GM23338 (cell line): Measurements from ENCODE around the gene CX3CL1. TPM values are rescaled to one million over a fixed set of nuclear protein-coding genes. Genes with fewer than 3 reads are reported as not detected.

Experiments
- ATAC-seq: fragments of 200-7000 bp; cut with Tn5 transposase; 3 replicates; pipeline ENCODE4 v1.9.1; 2020
- DNase-seq: peaks from one replicate; pipeline ENCODE4 v3.0.0-alpha.2; 2015; ENCODE audit warnings: low spot score
- H2AFZ ChIP-seq: fragments of 200-600 bp; sonication (generic); 2 replicates; pipeline ENCODE4 v1.8.0; 2016; ENCODE audit warnings: antibody characterized with exemption, mild to moderate bottlenecking, moderate library complexity
- H3F3A ChIP-seq: fragments of 200-600 bp; sonication (generic); replicated peaks from 2 replicates; pipeline ENCODE4 v1.8.0; 2017; ENCODE audit warnings: antibody characterized with exemption, mixed run types, low read depth
- H3K27ac ChIP-seq: fragments of 200-600 bp; sonication (generic); 2 replicates; pipeline ENCODE4 v1.6.1; 2016; ENCODE audit warnings: low read depth
- H3K27me3 ChIP-seq: fragments of 200-600 bp; sonication (generic); 2 replicates; pipeline ENCODE4 v1.8.0; 2016; ENCODE audit warnings: mild to moderate bottlenecking, mixed run types, moderate library complexity; ENCODE audit not compliant: insufficient read depth
- H3K36me3 ChIP-seq: fragments of 200-600 bp; sonication (generic); 2 replicates; pipeline ENCODE4 v1.8.0; 2016; ENCODE audit warnings: mild to moderate bottlenecking; ENCODE audit not compliant: insufficient read depth
- H3K4me1 ChIP-seq: fragments of 200-600 bp; sonication (generic); 2 replicates; pipeline ENCODE4 v1.8.0; 2016; ENCODE audit warnings: mild to moderate bottlenecking, moderate library complexity; ENCODE audit not compliant: insufficient read depth
- H3K4me2 ChIP-seq: fragments of 200-600 bp; sonication (generic); 2 replicates; pipeline ENCODE4 v1.7.1; 2017; ENCODE audit warnings: mixed run types
- H3K4me3 ChIP-seq: fragments of 200-600 bp; sonication (generic); 2 replicates; pipeline ENCODE4 v1.6.1; 2016; ENCODE audit warnings: mixed run types
- H3K79me2 ChIP-seq: fragments of 200-600 bp; sonication (generic); replicated peaks from 2 replicates; pipeline ENCODE4 v1.8.0; 2017; ENCODE audit warnings: mild to moderate bottlenecking; ENCODE audit not compliant: insufficient read depth
- H3K9me2 ChIP-seq: fragments of 200-600 bp; sonication (generic); 2 replicates; pipeline ENCODE4 v1.8.0; 2017; ENCODE audit not compliant: insufficient read depth
- H4K20me1 ChIP-seq: fragments of 200-600 bp; sonication (generic); replicated peaks from 2 replicates; pipeline ENCODE4 v1.8.0; 2017; ENCODE audit warnings: mild to moderate bottlenecking; ENCODE audit not compliant: insufficient read depth
- H3K27ac Mint-ChIP-seq: 2 replicates; pipeline ENCODE4 v1.8.0; 2020; ENCODE audit warnings: inconsistent platforms, mild to moderate bottlenecking, moderate library complexity, mixed read lengths
- H3K27me3 Mint-ChIP-seq: 3 replicates; pipeline ENCODE4 v1.8.0; 2022; ENCODE audit warnings: low read depth, mild to moderate bottlenecking, moderate library complexity, mixed read lengths, inconsistent platforms; ENCODE audit not compliant: insufficient read depth, poor library complexity
- H3K36me3 Mint-ChIP-seq: 3 replicates; pipeline ENCODE4 v1.8.0; 2021; ENCODE audit warnings: low read depth, mild to moderate bottlenecking, inconsistent platforms, moderate library complexity, mixed read lengths
- H3K4me1 Mint-ChIP-seq: 3 replicates; pipeline ENCODE4 v1.8.0; 2020; ENCODE audit warnings: mild to moderate bottlenecking, inconsistent platforms, mixed read lengths
- H3K4me3 Mint-ChIP-seq: 3 replicates; pipeline ENCODE4 v1.8.0; 2021; ENCODE audit warnings: moderate library complexity, mild to moderate bottlenecking, inconsistent platforms, mixed read lengths
- H3K9me3 Mint-ChIP-seq: 3 replicates; pipeline ENCODE4 v1.8.0; 2020; ENCODE audit warnings: moderate library complexity, mild to moderate bottlenecking, inconsistent platforms, mixed read lengths
- CREB1 ChIP-seq: fragments of 250-450 bp; sonication (Bioruptor Pico); IDR thresholded peaks from 2 replicates; pipeline ENCODE4 v1.5.0; 2020; ENCODE audit warnings: low read depth, mild to moderate bottlenecking, moderate library complexity
- EZH2 ChIP-seq: fragments of 200-600 bp; sonication (generic); IDR thresholded peaks from one replicate; pipeline ENCODE4 v1.8.0; 2017; ENCODE audit warnings: antibody characterized with exemption, mild to moderate bottlenecking, low read depth; ENCODE audit not compliant: unreplicated experiment
- EZH2phosphoT487 ChIP-seq: fragments of 200-600 bp; sonication (generic); IDR thresholded peaks from one replicate; pipeline ENCODE4 v1.8.1; 2018; ENCODE audit warnings: antibody characterized with exemption; ENCODE audit not compliant: unreplicated experiment
- JUNB ChIP-seq: IDR thresholded peaks from one replicate; pipeline ENCODE4 v1.6.1; 2016; ENCODE audit warnings: antibody characterized with exemption; ENCODE audit not compliant: unreplicated experiment
- NANOG ChIP-seq: IDR thresholded peaks from 2 replicates; pipeline ENCODE4 v1.6.1; 2016; ENCODE audit warnings: antibody characterized with exemption, borderline replicate concordance
- POLR2AphosphoS5 ChIP-seq: IDR thresholded peaks from 2 replicates; pipeline ENCODE4 v1.6.1; 2016; ENCODE audit warnings: antibody characterized with exemption, low read depth
- STAT1 ChIP-seq: IDR thresholded peaks from one replicate; pipeline ENCODE4 v1.6.1; 2016; ENCODE audit warnings: antibody characterized with exemption; ENCODE audit not compliant: unreplicated experiment
- ZNF114 ChIP-seq: fragments of 250-450 bp; sonication (Bioruptor Pico); IDR thresholded peaks from 2 replicates; pipeline ENCODE4 v1.5.0; 2020; ENCODE audit warnings: mild to moderate bottlenecking, moderate library complexity
- ZNF331 ChIP-seq: fragments of 250-450 bp; sonication (Bioruptor Pico); IDR thresholded peaks from 2 replicates; pipeline ENCODE4 v1.5.0; 2020; ENCODE audit warnings: low read depth, mild to moderate bottlenecking, moderate library complexity
- polyA plus RNA-seq: library from polyadenylated mRNA; unstranded; fragments of >200 nt; fragmentation: Nextera tagmentation; extraction: Ambion mirVana; gene quantifications from 2 replicates; pipeline ENCODE4 v1.2.1, GENCODE V29; 2016
- total RNA-seq: library from RNA; depleted of rRNA; stranded (reverse); fragments of >200 nt; shearing (Covaris generic); gene quantifications from 2 replicates; pipeline ENCODE4 v1.2.3, GENCODE V29; 2014
- TF ChIP-seq, protein P1 (sequence below): IDR thresholded peaks from 2 replicates; pipeline ENCODE4 v1.6.1; 2016; ENCODE audit warnings: antibody characterized with exemption
- TF ChIP-seq, protein P2 (sequence below), 2 experiments: fragments of 200-600 bp in 1 of 2; sonication (generic) in 1 of 2; conservative IDR thresholded peaks; 2 replicates each; pipeline versions ENCODE4 v1.5.1 to v1.6.1; 2016 to 2017; ENCODE audit warnings: antibody characterized with exemption in 2 of 2, low read depth in 2 of 2, mild to moderate bottlenecking in 2 of 2, moderate library complexity in 1 of 2

The CX3CL1 gene
- total and polyA plus RNA-seq, 2 experiments from 2014 or later, result 0.24 to 2.8 TPM

GRCh38 chr16:57360321-57360935 is 11.9 kb upstream of the CX3CL1 start (continued):
- TF ChIP-seq, protein P1, sequence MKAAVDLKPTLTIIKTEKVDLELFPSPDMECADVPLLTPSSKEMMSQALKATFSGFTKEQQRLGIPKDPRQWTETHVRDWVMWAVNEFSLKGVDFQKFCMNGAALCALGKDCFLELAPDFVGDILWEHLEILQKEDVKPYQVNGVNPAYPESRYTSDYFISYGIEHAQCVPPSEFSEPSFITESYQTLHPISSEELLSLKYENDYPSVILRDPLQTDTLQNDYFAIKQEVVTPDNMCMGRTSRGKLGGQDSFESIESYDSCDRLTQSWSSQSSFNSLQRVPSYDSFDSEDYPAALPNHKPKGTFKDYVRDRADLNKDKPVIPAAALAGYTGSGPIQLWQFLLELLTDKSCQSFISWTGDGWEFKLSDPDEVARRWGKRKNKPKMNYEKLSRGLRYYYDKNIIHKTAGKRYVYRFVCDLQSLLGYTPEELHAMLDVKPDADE, result no peak
- TF ChIP-seq ZNF331 (CRISPR knock-in tag) (no peak), STAT1 (no peak), ZNF114 (CRISPR knock-in tag) (no peak), POLR2AphosphoS5 (no peak)
- TF ChIP-seq, protein P2, sequence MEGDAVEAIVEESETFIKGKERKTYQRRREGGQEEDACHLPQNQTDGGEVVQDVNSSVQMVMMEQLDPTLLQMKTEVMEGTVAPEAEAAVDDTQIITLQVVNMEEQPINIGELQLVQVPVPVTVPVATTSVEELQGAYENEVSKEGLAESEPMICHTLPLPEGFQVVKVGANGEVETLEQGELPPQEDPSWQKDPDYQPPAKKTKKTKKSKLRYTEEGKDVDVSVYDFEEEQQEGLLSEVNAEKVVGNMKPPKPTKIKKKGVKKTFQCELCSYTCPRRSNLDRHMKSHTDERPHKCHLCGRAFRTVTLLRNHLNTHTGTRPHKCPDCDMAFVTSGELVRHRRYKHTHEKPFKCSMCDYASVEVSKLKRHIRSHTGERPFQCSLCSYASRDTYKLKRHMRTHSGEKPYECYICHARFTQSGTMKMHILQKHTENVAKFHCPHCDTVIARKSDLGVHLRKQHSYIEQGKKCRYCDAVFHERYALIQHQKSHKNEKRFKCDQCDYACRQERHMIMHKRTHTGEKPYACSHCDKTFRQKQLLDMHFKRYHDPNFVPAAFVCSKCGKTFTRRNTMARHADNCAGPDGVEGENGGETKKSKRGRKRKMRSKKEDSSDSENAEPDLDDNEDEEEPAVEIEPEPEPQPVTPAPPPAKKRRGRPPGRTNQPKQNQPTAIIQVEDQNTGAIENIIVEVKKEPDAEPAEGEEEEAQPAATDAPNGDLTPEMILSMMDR (conservative IDR thresholded peaks at IDR 0.05; ENCODE audit: low read depth in 2 of 2), result no peak

- TF ChIP-seq STAT1 (no peak), ZNF114 (CRISPR knock-in tag) (no peak), EZH2phosphoT487 (no peak)
- TF ChIP-seq, protein P2 (conservative IDR thresholded peaks at IDR 0.05; ENCODE audit: low read depth in 2 of 2), result no peak
- H3K4me1 Mint-ChIP-seq, result peaks cover 6% of the 10 kb centered on the region; the same call in 1 of the 3 replicates
- Histone ChIP-seq H3K4me1 (no peaks in the 10 kb centered on the region), H3F3A (no peaks in the 10 kb centered on the region), H2AFZ (no peak overlapping the region), H3K27ac (no peak overlapping the region), H3K4me2 (no peak overlapping the region), H3K9me2 (no peaks in the 10 kb centered on the region), H3K4me3 (no peak overlapping the region), H3K36me3 (no peaks in the 10 kb centered on the region), H3K27me3 (no peaks in the 10 kb centered on the region), H4K20me1 (no peaks in the 10 kb centered on the region), H3K79me2 (no peaks in the 10 kb centered on the region)
- no peaks in the 10 kb centered on the region for H3K36me3 Mint-ChIP-seq
- no peak overlapping the region for H3K4me3 Mint-ChIP-seq
- no peak for DNase-seq
- H3K9me3 Mint-ChIP-seq, result no peaks in the 10 kb centered on the region
- no peak overlapping the region for H3K27ac Mint-ChIP-seq
- ATAC-seq, result no peak
- peaks cover 14% of the 10 kb centered on the region for H3K27me3 Mint-ChIP-seq
Observed at GRCh38 chr16:57361404-57361803, 10.9 kb upstream of the CX3CL1 start.

GRCh38 chr16:57364143-57364542 is 8.1 kb upstream of the CX3CL1 start:
- no peak for ATAC-seq
- DNase-seq, result no peak
- H3K9me3 Mint-ChIP-seq, result no peaks in the 10 kb centered on the region
- TF ChIP-seq, protein P1, result no peak
- TF ChIP-seq EZH2phosphoT487 (no peak), ZNF331 (CRISPR knock-in tag) (no peak), EZH2 (no peak), STAT1 (no peak), ZNF114 (CRISPR knock-in tag) (no peak), CREB1 (CRISPR knock-in tag) (no peak), NANOG (no peak), JUNB (no peak)
- TF ChIP-seq, protein P2 (conservative IDR thresholded peaks at IDR 0.05; ENCODE audit: low read depth in 2 of 2), result no peak

More at GRCh38 chr16:57364143-57364542, 8.1 kb upstream of the CX3CL1 start:
- no peaks in the 10 kb centered on the region for H3K36me3 ChIP-seq
- no peaks in the 10 kb centered on the region for H3K27me3 ChIP-seq
- H3K4me1 ChIP-seq, result no peaks in the 10 kb centered on the region
- Mint-ChIP-seq H3K4me1 (no peaks in the 10 kb centered on the region), H3K36me3 (no peaks in the 10 kb centered on the region), H3K27me3 (peaks cover 14% of the 10 kb centered on the region), H3K4me3 (no peak overlapping the region), H3K27ac (no peak overlapping the region)
- no peak overlapping the region for H3K4me3 ChIP-seq
- H3K4me2 ChIP-seq, result no peak overlapping the region
- H3K9me2 ChIP-seq, result no peaks in the 10 kb centered on the region
- no peaks in the 10 kb centered on the region for H4K20me1 ChIP-seq
- H2AFZ ChIP-seq, result no peak overlapping the region
- H3F3A ChIP-seq, result no peaks in the 10 kb centered on the region
- no peak overlapping the region for H3K27ac ChIP-seq
- no peaks in the 10 kb centered on the region for H3K79me2 ChIP-seq
